Neural cell (in vitro differentiated cells): ENCODE measurements around the gene LMO7.

Experiments
- SMC3 ChIP-seq: fragments of 450-650 bp; conservative IDR thresholded peaks from 2 replicates; pipeline ENCODE4 v1.6.1; 2014; ENCODE audit warnings: antibody characterized with exemption, mild to moderate bottlenecking, moderate library complexity; ENCODE audit not compliant: poor library complexity
- TF ChIP-seq, protein P1 (sequence below): fragments of 450-650 bp; IDR thresholded peaks from 2 replicates; pipeline ENCODE4 v1.5.1; 2014; ENCODE audit warnings: antibody characterized with exemption, mild to moderate bottlenecking, moderate library complexity; ENCODE audit not compliant: poor library complexity, severe bottlenecking

DNA sequence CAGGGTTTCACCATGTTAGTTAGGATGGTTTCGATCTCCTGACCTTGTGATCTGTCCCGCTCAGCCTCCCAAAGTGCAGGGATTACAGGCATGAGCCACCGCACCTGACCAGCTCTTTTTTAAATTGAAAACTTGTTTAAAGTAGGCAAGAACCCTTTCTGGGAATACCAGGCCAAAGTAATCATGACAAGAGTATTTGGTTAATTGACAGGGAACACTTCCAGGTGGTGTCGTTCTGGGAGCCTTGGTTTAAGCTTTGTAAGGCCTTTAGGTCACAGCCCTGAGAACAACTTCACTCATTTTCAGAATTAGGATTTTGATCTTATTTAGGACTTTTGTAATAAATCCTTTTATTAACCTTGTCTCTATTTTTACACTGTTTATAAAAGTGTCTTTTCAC lies 115.2 kb downstream of the LMO7 start:
- TF ChIP-seq SMC3, result no peak
- TF ChIP-seq, protein P1, sequence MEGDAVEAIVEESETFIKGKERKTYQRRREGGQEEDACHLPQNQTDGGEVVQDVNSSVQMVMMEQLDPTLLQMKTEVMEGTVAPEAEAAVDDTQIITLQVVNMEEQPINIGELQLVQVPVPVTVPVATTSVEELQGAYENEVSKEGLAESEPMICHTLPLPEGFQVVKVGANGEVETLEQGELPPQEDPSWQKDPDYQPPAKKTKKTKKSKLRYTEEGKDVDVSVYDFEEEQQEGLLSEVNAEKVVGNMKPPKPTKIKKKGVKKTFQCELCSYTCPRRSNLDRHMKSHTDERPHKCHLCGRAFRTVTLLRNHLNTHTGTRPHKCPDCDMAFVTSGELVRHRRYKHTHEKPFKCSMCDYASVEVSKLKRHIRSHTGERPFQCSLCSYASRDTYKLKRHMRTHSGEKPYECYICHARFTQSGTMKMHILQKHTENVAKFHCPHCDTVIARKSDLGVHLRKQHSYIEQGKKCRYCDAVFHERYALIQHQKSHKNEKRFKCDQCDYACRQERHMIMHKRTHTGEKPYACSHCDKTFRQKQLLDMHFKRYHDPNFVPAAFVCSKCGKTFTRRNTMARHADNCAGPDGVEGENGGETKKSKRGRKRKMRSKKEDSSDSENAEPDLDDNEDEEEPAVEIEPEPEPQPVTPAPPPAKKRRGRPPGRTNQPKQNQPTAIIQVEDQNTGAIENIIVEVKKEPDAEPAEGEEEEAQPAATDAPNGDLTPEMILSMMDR, result no peak
